ENCODE results near the gene CDK13. TPM values are rescaled to one million over a fixed set of nuclear protein-coding genes. Genes with fewer than 3 reads are reported as not detected.

The CDK13 gene
- total and polyA plus RNA-seq, 2 donors: 17.5 to 149 TPM

DNA sequence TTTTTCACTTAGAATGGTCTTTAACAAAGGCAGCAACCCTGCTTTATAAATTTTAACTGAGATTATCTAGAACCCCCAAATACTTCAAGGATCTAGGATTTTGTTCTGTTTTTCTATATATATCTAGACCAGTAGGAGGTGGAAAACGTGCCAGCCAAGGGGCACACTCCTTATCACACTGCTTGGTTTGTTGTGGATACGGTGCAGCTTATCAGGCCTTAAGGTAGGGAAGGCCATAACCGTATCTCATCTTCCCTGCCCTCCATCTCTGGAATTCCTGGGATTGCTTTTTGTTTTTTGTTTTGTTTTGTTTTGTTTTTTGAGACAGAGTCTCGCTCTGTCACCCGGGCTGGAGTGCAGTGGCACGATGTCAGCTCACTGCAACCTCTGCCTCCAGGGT, 109.0 kb downstream of the CDK13 start:
- 81% methylated on average over 6 of the region's 6 CpGs for WGBS
- no peak overlapping the region for H3K4me3 ChIP-seq (ENCODE audit: low read depth, low read length)
- DNase-seq (ENCODE audit: extremely low spot score): no peak
- no peaks in the 10 kb centered on the region for H3K36me3 ChIP-seq (ENCODE audit: insufficient read depth)
- H3K4me1 ChIP-seq (ENCODE audit: insufficient read depth): no peaks in the 10 kb centered on the region
- no peak overlapping the region for H3K27ac ChIP-seq (ENCODE audit: low read depth)

GRCh38 chr7:40072268-40072667, 122.2 kb downstream of the CDK13 start:
- Histone ChIP-seq H3K4me3 (ENCODE audit: low read depth, low read length) (no peak overlapping the region), H3K4me1 (ENCODE audit: insufficient read depth) (no peaks in the 10 kb centered on the region), H3K27ac (ENCODE audit: low read depth) (no peak overlapping the region), H3K36me3 (ENCODE audit: insufficient read depth) (no peaks in the 10 kb centered on the region)
- no peak for DNase-seq (ENCODE audit: extremely low spot score)
- over 99% methylated on average over 5 of the region's 5 CpGs for WGBS

DNA sequence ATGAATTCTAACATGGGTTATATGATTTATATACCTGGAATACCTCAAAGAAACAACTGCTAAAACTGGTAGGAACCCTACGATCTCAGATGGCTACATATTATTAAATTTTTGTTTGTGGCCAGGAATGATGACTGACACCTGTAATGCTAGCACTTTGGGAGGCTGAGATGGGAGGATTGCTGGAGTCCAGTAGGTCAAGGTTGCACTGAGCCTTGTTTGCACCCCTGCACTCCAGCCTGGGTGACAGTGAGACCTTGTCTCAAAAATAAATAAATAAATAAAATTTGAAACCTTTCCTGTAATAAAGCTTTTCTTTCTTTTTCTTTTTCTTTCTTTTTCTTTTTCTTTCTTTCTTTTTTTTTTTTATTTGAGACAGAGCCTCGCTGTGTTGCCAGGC, 123.2 kb downstream of the CDK13 start:
- 99% methylated on average over 2 of the region's 2 CpGs for WGBS
- Histone ChIP-seq H3K4me1 (ENCODE audit: insufficient read depth) (no peaks in the 10 kb centered on the region), H3K4me3 (ENCODE audit: low read depth, low read length) (no peak overlapping the region), H3K27ac (ENCODE audit: low read depth) (no peak overlapping the region), H3K36me3 (ENCODE audit: insufficient read depth) (no peaks in the 10 kb centered on the region)
- no peak for DNase-seq (ENCODE audit: extremely low spot score)

DNA sequence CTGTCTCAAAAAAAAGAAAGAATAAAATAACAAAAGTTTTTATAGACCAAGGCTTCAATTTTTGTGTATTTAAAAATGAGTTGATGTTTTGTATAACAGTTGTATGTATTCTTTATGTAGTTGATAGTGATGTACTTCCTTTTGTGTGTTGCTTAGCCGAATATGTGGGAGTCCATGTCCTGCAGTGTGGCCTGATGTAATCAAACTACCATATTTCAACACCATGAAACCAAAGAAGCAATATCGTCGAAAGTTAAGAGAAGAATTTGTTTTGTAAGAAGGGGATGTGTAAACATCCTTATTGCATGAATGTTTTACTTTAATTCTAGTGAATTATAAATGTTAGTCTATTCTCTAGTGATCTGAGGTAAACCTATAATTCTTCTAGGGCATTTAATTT, 127.8 kb downstream of the CDK13 start:
- H3K4me1 ChIP-seq (ENCODE audit: insufficient read depth): no peaks in the 10 kb centered on the region
- 81% methylated on average over 3 of the region's 3 CpGs for WGBS
- H3K27ac ChIP-seq (ENCODE audit: low read depth): no peak overlapping the region

GRCh38 chr7:40092182-40092581, 142.1 kb downstream of the CDK13 start:
- H3K4me3 ChIP-seq (ENCODE audit: low read depth, low read length): no peak overlapping the region
- H3K27ac ChIP-seq (ENCODE audit: low read depth): no peak overlapping the region
- H3K36me3 ChIP-seq (ENCODE audit: insufficient read depth): peaks cover 6% of the 10 kb centered on the region
- 74% methylated on average over 2 of the region's 2 CpGs for WGBS
- DNase-seq (ENCODE audit: extremely low spot score): no peak
- no peaks in the 10 kb centered on the region for H3K4me1 ChIP-seq (ENCODE audit: insufficient read depth)

More for the DNA sequence above, 127.8 kb downstream of the CDK13 start:
- no peak for DNase-seq (ENCODE audit: extremely low spot score)
- no peak overlapping the region for H3K4me3 ChIP-seq (ENCODE audit: low read depth, low read length)
- H3K36me3 ChIP-seq (ENCODE audit: insufficient read depth): no peaks in the 10 kb centered on the region

DNA sequence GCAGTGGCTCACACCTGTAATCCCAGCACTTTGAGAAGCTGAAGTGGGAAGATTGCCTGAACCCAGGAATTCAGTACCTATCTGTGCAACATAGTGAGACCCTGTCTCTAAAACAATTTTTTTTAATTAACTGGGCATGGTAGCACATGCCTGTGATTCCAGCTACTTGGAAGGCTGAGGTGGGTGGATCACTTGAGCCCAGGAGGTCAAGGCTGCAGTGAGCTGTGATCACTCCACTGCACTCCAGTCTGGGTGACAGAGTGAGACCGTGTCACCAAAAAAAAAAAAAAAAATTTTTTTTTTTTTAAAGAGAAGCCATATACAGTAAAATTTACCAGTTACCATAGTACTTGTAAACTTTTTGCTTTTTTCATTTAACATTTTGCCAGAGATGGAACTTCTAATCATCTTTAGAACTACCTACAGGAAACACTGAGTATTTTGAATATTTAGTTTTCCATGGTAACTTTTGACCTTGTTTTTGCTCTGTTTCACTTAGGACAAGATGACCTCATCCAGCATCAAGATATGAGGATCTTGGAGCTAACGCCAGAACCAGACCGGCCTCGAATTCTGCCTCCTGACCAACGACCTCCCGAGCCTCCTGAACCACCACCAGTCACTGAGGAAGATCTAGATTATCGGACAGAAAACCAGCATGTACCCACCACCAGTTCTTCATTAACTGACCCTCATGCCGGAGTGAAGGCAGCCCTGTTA, 143.7 kb downstream of the CDK13 start:
- Histone ChIP-seq H3K4me1 (ENCODE audit: insufficient read depth) (no peaks in the 10 kb centered on the region), H3K36me3 (ENCODE audit: insufficient read depth) (peaks cover 6% of the 10 kb centered on the region), H3K4me3 (ENCODE audit: low read depth, low read length) (no peak overlapping the region), H3K27ac (ENCODE audit: low read depth) (no peak overlapping the region)
- WGBS: 90% methylated on average over 8 of the region's 8 CpGs
- no peak for DNase-seq (ENCODE audit: extremely low spot score)

DNA sequence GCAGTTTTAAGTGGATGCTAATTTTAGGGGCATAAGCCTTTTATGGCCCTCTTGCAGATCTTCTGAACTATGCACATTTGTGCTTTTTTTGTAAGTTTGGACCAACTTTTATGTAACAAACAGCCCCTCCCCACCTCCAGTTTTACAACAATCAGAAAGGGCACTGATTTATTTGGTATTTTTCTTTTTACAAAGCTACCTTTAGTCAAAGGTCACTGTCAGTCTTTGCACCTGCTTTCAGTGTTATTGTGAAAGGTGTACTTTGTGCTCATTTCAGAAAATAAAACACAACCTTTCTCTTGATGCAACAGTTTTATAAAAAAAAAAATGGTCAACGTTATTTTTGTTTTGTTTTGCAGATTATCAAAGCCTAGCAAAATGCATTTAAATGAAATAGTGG, 145.2 kb downstream of the CDK13 start:
- no peak overlapping the region for H3K4me3 ChIP-seq (ENCODE audit: low read depth, low read length)
- H3K36me3 ChIP-seq (ENCODE audit: insufficient read depth): peaks cover 6% of the 10 kb centered on the region
- 69% methylated on average over 1 of the region's 1 CpG for WGBS
- H3K4me1 ChIP-seq (ENCODE audit: insufficient read depth): no peaks in the 10 kb centered on the region
- DNase-seq (ENCODE audit: extremely low spot score): no peak
- H3K27ac ChIP-seq (ENCODE audit: low read depth): no peak overlapping the region

GRCh38 chr7:40095695-40096327, 145.8 kb downstream of the CDK13 start:
- Histone ChIP-seq H3K4me3 (ENCODE audit: low read depth, low read length) (no peak overlapping the region), H3K4me1 (ENCODE audit: insufficient read depth) (no peaks in the 10 kb centered on the region), H3K36me3 (ENCODE audit: insufficient read depth) (peaks cover 6% of the 10 kb centered on the region), H3K27ac (ENCODE audit: low read depth) (no peak overlapping the region)
- no peak for DNase-seq (ENCODE audit: extremely low spot score)
- WGBS: 50% methylated on average over 1 of the region's 1 CpG

- no peak overlapping the region for H3K4me3 ChIP-seq (ENCODE audit: low read depth, low read length)
- peaks cover 6% of the 10 kb centered on the region for H3K36me3 ChIP-seq (ENCODE audit: insufficient read depth)
- H3K27ac ChIP-seq (ENCODE audit: low read depth): no peak overlapping the region
- no peaks in the 10 kb centered on the region for H3K4me1 ChIP-seq (ENCODE audit: insufficient read depth)
- WGBS: 83% methylated on average over 2 of the region's 2 CpGs
- no peak for DNase-seq (ENCODE audit: extremely low spot score)
Measured at GRCh38 chr7:40097728-40098127, 147.7 kb downstream of the CDK13 start.

DNA sequence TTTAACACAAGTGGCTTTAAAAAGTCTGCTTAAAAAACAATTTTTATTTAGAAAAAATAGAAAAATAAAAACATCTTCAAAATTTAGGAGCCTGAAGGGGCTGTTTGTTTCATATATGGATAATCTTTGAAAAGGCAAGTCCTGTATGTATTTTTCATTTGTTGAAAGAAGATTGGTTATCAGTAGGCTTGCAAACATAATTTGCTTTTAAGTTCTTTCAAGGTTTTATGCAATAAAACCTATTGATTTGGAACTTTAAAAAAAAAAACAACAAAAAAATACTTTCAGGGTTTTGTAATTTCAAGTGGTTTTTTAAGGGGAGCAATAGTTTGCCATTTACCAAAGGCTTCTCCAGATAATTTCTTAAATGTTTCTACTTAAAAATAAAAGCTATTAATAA, 148.8 kb downstream of the CDK13 start:
- H3K36me3 ChIP-seq (ENCODE audit: insufficient read depth): peaks cover 6% of the 10 kb centered on the region
- no peak overlapping the region for H3K27ac ChIP-seq (ENCODE audit: low read depth)
- no peak for DNase-seq (ENCODE audit: extremely low spot score)
- H3K4me1 ChIP-seq (ENCODE audit: insufficient read depth): no peaks in the 10 kb centered on the region
- no peak overlapping the region for H3K4me3 ChIP-seq (ENCODE audit: low read depth, low read length)

GRCh38 chr7:40099837-40100236, 149.8 kb downstream of the CDK13 start:
- H3K36me3 ChIP-seq (ENCODE audit: insufficient read depth): no peaks in the 10 kb centered on the region
- H3K27ac ChIP-seq (ENCODE audit: low read depth): no peak overlapping the region
- no peak overlapping the region for H3K4me3 ChIP-seq (ENCODE audit: low read depth, low read length)
- 73% methylated on average over 4 of the region's 4 CpGs for WGBS
- H3K4me1 ChIP-seq (ENCODE audit: insufficient read depth): no peaks in the 10 kb centered on the region
- no peak for DNase-seq (ENCODE audit: extremely low spot score)

GRCh38 chr7:40101201-40101600, 151.1 kb downstream of the CDK13 start:
- WGBS: 67% methylated on average over 3 of the region's 3 CpGs
- H3K4me1 ChIP-seq (ENCODE audit: insufficient read depth): no peaks in the 10 kb centered on the region
- DNase-seq (ENCODE audit: extremely low spot score): no peak
- no peaks in the 10 kb centered on the region for H3K36me3 ChIP-seq (ENCODE audit: insufficient read depth)
- no peak overlapping the region for H3K27ac ChIP-seq (ENCODE audit: low read depth)
- no peak overlapping the region for H3K4me3 ChIP-seq (ENCODE audit: low read depth, low read length)

GRCh38 chr7:40102897-40103296, 152.8 kb downstream of the CDK13 start:
- no peaks in the 10 kb centered on the region for H3K4me1 ChIP-seq (ENCODE audit: insufficient read depth)
- H3K4me3 ChIP-seq (ENCODE audit: low read depth, low read length): no peak overlapping the region
- no peak for DNase-seq (ENCODE audit: extremely low spot score)
- no peaks in the 10 kb centered on the region for H3K36me3 ChIP-seq (ENCODE audit: insufficient read depth)
- WGBS: 83% methylated on average over 2 of the region's 2 CpGs
- H3K27ac ChIP-seq (ENCODE audit: low read depth): no peak overlapping the region

GRCh38 chr7:40105879-40106473, 155.9 kb downstream of the CDK13 start:
- Histone ChIP-seq H3K27ac (ENCODE audit: low read depth) (no peak overlapping the region), H3K36me3 (ENCODE audit: insufficient read depth) (no peaks in the 10 kb centered on the region), H3K4me3 (ENCODE audit: low read depth, low read length) (no peak overlapping the region), H3K4me1 (ENCODE audit: insufficient read depth) (no peaks in the 10 kb centered on the region)
- WGBS: 59% methylated on average over 4 of the region's 4 CpGs
- DNase-seq (ENCODE audit: extremely low spot score): no peak
